Bronchial epithelial cell (primary cell): ENCODE measurements around the gene CHD1. TPM values are rescaled to one million over a fixed set of nuclear protein-coding genes. Genes with fewer than 3 reads are reported as not detected.

Experiments
- DNase-seq: peaks from one replicate; pipeline ENCODE4 v3.0.0-alpha.2; 2010; ENCODE audit warnings: low read depth
- FAIRE-seq: peaks from 2 replicates; lab custom pipeline; 2011; peaks lifted over from hg19 to GRCh38; lab: Jason Lieb, UNC
- H3K27me3 ChIP-seq: 2 replicates; pipeline ENCODE4 v1.5.1; 2011; ENCODE audit warnings: low read length; ENCODE audit not compliant: control insufficient read depth, insufficient read depth
- H3K36me3 ChIP-seq: 2 replicates; pipeline ENCODE4 v1.5.1; 2011; ENCODE audit warnings: low read length; ENCODE audit not compliant: control insufficient read depth, insufficient read depth
- H3K4me3 ChIP-seq: 2 replicates; pipeline ENCODE4 v1.5.1; 2011; ENCODE audit warnings: mild to moderate bottlenecking, low read depth, low read length, control low read depth
- CTCF ChIP-seq: IDR thresholded peaks from 2 replicates; pipeline ENCODE4 v1.5.1; 2011; ENCODE audit warnings: mild to moderate bottlenecking, moderate library complexity, low read length, control low read depth, inconsistent platforms; ENCODE audit not compliant: insufficient read depth, severe bottlenecking
- total RNA-seq: library from RNA; depleted of rRNA; stranded (reverse); fragments of >200 nt; gene quantifications from 2 replicates; pipeline ENCODE4 v1.2.1, GENCODE V29; 2014

CHD1 gene
- total RNA-seq, 1 donor from 2014 or later: 50.5 TPM

DNA sequence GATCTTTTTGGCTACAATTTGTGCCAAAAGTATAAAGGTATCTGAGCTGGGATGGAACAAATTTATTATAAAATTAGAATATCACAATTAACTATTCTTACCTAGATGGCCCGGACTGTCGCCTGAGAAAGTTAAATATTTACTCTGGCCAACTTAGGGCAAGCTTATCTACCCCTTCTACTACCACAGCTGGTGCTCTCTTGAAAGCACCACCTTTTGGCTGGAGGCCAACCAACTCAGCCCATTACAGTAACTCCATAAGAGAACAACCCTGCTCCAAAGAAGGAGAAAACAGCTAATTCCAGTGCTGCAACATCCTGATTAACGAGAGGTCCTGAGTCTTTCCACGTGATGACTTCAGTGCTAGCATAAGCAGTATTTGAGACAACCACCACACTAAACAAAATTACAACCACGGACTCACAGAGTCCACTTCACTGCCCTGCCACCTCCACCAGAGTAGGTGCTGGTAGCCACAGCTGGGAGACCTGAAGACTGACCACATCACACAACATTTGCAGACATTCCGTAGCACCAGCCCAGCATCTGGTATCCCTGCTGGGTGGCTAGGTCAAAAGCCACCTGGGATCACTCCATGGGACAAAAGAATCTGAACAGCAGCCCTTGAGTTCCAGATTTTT is 112.1 kb downstream of the CHD1 start:
- no peak overlapping the region for H3K4me3 ChIP-seq
- TF ChIP-seq CTCF: no peak
- H3K36me3 ChIP-seq: no peaks in the 10 kb centered on the region
- no peak for FAIRE-seq
- no peak for DNase-seq
- no peaks in the 10 kb centered on the region for H3K27me3 ChIP-seq

GRCh38 chr5:98813755-98814154 is 115.1 kb downstream of the CHD1 start:
- H3K36me3 ChIP-seq: no peaks in the 10 kb centered on the region
- TF ChIP-seq CTCF: no peak
- FAIRE-seq (no peak), DNase-seq (no peak)
- H3K27me3 ChIP-seq: no peaks in the 10 kb centered on the region
- H3K4me3 ChIP-seq: no peak overlapping the region

DNA sequence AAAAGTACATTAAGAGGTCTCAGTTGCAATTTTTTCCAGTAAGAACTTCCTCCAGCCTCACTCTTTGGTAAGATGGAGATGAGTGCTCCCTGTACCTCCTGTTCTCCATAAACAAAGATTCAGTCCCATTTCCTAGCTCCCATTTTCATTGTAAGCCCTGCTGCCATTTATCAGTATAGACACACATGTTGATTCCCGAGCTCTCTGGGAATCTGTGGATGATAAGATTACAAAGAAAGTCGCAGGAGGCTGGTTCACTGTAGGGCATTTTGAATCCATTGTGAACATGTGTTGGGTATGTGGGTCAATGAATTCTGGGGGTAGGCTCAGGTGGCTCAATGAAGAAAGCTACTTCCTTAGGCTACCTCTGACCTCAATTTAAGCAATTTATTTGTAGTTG is 118.6 kb downstream of the CHD1 start:
- no peak for DNase-seq
- no peak for TF ChIP-seq CTCF
- no peaks in the 10 kb centered on the region for H3K36me3 ChIP-seq
- H3K4me3 ChIP-seq: no peak overlapping the region
- FAIRE-seq: no peak
- H3K27me3 ChIP-seq: no peaks in the 10 kb centered on the region

DNA sequence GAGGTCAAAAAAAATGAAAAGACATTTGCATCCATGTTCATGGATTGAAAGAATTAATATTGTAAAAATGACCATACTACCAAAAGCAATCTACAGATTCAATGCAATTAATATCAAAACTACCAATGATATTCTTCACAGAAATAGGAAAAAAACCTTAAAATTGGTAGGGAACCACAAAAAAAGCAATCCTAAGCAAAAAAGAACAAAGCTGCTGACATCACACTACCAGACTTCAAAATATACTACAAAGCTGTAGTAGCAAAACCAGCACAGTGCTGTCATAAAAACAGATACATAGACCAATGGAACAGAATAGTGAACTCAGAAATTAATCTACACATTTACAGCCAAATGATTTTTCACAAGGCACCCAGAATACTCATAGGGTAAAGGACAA is 121.0 kb downstream of the CHD1 start:
- no peak for TF ChIP-seq CTCF
- DNase-seq (no peak), FAIRE-seq (no peak)
- Histone ChIP-seq H3K4me3 (no peak overlapping the region), H3K27me3 (no peaks in the 10 kb centered on the region), H3K36me3 (no peaks in the 10 kb centered on the region)

GRCh38 chr5:98805070-98805469 is 123.7 kb downstream of the CHD1 start:
- TF ChIP-seq CTCF: no peak
- Histone ChIP-seq H3K36me3 (no peaks in the 10 kb centered on the region), H3K27me3 (no peaks in the 10 kb centered on the region), H3K4me3 (no peak overlapping the region)
- FAIRE-seq: no peak
- DNase-seq: no peak

GRCh38 chr5:98804066-98804465 is 124.7 kb downstream of the CHD1 start:
- FAIRE-seq (no peak), DNase-seq (peak; percentile 88)
- Histone ChIP-seq H3K4me3 (no peak overlapping the region), H3K36me3 (no peaks in the 10 kb centered on the region), H3K27me3 (no peaks in the 10 kb centered on the region)
- TF ChIP-seq CTCF: no peak
